HepG2 (cell line): ENCODE data around the gene RAB28.

Source experiments
- CHD4 ChIP-seq: fragments of 200-600 bp; sonication (generic); IDR thresholded peaks from 2 replicates; pipeline ENCODE4 v1.7.0; 2017; ENCODE audit warnings: mild to moderate bottlenecking, low read length, borderline replicate concordance
- ESRRA ChIP-seq: sonication (generic); formaldehyde crosslinking; IDR thresholded peaks from 2 replicates; pipeline ENCODE4 v1.5.1; 2020; ENCODE audit warnings: mild to moderate bottlenecking, low read depth, missing genetic modification reagents
- JUN ChIP-seq: sonication (generic); formaldehyde crosslinking; IDR thresholded peaks from 2 replicates; pipeline ENCODE4 v1.4.0; 2020; ENCODE audit warnings: mild to moderate bottlenecking, missing genetic modification reagents
- KLF6 ChIP-seq: IDR thresholded peaks from 2 replicates; pipeline ENCODE4 v1.8.0; 2016; ENCODE audit warnings: missing biosample characterization, missing genetic modification reagents
- TAF1 ChIP-seq: sonication (generic); formaldehyde crosslinking; IDR thresholded peaks from 2 replicates; pipeline ENCODE4 v1.4.0; 2020; ENCODE audit warnings: missing genetic modification reagents
- TCF12 ChIP-seq, 2 experiments: fragments of 450-650 bp in 1 of 2; sonication (generic) in 1 of 2; formaldehyde crosslinking in 1 of 2; IDR thresholded peaks; 2 replicates each; pipeline versions ENCODE4 v1.6.1 to v1.8.0; 2017 to 2022; ENCODE audit warnings: antibody characterized with exemption in 1 of 2, mild to moderate bottlenecking in 1 of 2, missing genetic modification reagents in 1 of 2, moderate library complexity in 1 of 2
- YY1 ChIP-seq: IDR thresholded peaks from 2 replicates; pipeline ENCODE4 v1.6.1; 2011; ENCODE audit warnings: low read length, low read depth, moderate library complexity, mild to moderate bottlenecking; ENCODE audit not compliant: insufficient read depth, insufficient replicate concordance
- TF ChIP-seq, protein P1 (sequence below): sonication (generic); formaldehyde crosslinking; IDR thresholded peaks from 2 replicates; pipeline ENCODE4 v1.4.0; 2020; ENCODE audit warnings: missing genetic modification reagents
- TF ChIP-seq, protein P2 (sequence below): sonication (generic); formaldehyde crosslinking; IDR thresholded peaks from 2 replicates; pipeline ENCODE4 v1.5.0; 2020; ENCODE audit warnings: mild to moderate bottlenecking, missing genetic modification reagents, moderate library complexity
- TF ChIP-seq, protein P3 (sequence below): sonication (generic); formaldehyde crosslinking; IDR thresholded peaks from 2 replicates; pipeline ENCODE4 v1.8.0; 2022; ENCODE audit warnings: missing genetic modification reagents, mild to moderate bottlenecking, moderate library complexity, borderline replicate concordance

DNA sequence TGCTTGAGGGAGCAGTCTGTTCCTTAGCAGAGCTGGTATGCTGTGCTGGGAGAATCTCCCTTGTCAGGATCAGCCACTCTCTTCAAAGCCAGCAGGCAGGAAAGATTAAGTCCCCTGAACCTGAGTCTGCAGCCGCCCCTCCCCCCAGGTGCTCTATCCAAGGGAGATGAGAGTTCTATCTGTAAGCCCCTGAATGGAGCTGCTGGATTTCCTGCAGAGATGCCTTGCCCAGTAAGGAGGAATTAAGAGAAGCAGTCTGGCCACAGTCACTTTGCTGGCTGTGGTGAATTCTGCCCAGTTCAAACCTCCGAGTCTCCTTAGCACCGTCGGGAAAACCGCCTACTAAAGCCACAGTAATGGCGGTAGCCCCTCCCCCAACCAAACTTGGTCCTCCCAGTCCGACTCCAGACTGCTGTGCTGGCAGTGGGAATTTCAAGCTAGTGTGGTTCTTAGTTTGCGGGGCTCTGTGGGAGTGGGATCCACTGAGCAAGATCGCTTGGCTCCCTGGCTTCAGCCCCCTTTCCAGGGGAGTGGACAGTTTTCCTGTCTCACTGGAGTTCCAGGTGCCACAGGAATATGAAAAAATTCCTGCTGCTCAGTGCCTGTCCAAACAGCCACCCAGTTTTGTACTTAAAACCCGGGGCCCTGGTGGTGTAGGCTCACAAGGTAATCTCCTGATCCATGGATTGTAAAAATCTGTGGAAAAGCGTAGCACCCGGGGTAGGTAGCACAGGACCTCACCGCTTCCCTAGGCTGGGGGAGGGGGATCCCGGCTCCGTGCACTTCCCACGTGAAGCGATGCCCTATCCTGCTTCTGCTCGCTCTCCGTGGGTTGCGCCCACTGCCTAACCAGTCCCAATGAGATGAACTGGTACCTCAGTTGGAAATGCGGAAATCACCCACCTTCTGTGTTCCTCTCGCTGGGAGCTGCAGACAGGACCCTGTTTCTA, 38.0 kb downstream of the RAB28 start:
- TF ChIP-seq TAF1 (no peak), KLF6 (no peak), TCF12 (IDR thresholded peaks at IDR 0.05) (no peak), TCF12 (CRISPR knock-in tag; IDR thresholded peaks at IDR 0.05) (no peak), CHD4 (no peak), JUN (CRISPR knock-in tag) (no peak), YY1 (no peak), ESRRA (no peak)
- TF ChIP-seq, protein P1, sequence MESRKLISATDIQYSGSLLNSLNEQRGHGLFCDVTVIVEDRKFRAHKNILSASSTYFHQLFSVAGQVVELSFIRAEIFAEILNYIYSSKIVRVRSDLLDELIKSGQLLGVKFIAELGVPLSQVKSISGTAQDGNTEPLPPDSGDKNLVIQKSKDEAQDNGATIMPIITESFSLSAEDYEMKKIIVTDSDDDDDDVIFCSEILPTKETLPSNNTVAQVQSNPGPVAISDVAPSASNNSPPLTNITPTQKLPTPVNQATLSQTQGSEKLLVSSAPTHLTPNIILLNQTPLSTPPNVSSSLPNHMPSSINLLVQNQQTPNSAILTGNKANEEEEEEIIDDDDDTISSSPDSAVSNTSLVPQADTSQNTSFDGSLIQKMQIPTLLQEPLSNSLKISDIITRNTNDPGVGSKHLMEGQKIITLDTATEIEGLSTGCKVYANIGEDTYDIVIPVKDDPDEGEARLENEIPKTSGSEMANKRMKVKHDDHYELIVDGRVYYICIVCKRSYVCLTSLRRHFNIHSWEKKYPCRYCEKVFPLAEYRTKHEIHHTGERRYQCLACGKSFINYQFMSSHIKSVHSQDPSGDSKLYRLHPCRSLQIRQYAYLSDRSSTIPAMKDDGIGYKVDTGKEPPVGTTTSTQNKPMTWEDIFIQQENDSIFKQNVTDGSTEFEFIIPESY (CRISPR knock-in tag): no peak
- TF ChIP-seq, protein P2, sequence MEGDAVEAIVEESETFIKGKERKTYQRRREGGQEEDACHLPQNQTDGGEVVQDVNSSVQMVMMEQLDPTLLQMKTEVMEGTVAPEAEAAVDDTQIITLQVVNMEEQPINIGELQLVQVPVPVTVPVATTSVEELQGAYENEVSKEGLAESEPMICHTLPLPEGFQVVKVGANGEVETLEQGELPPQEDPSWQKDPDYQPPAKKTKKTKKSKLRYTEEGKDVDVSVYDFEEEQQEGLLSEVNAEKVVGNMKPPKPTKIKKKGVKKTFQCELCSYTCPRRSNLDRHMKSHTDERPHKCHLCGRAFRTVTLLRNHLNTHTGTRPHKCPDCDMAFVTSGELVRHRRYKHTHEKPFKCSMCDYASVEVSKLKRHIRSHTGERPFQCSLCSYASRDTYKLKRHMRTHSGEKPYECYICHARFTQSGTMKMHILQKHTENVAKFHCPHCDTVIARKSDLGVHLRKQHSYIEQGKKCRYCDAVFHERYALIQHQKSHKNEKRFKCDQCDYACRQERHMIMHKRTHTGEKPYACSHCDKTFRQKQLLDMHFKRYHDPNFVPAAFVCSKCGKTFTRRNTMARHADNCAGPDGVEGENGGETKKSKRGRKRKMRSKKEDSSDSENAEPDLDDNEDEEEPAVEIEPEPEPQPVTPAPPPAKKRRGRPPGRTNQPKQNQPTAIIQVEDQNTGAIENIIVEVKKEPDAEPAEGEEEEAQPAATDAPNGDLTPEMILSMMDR (CRISPR knock-in tag): no peak
- TF ChIP-seq, protein P3, sequence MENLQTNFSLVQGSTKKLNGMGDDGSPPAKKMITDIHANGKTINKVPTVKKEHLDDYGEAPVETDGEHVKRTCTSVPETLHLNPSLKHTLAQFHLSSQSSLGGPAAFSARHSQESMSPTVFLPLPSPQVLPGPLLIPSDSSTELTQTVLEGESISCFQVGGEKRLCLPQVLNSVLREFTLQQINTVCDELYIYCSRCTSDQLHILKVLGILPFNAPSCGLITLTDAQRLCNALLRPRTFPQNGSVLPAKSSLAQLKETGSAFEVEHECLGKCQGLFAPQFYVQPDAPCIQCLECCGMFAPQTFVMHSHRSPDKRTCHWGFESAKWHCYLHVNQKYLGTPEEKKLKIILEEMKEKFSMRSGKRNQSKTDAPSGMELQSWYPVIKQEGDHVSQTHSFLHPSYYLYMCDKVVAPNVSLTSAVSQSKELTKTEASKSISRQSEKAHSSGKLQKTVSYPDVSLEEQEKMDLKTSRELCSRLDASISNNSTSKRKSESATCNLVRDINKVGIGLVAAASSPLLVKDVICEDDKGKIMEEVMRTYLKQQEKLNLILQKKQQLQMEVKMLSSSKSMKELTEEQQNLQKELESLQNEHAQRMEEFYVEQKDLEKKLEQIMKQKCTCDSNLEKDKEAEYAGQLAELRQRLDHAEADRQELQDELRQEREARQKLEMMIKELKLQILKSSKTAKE (CRISPR knock-in tag): no peak
